ENCODE measurements around the gene EIF2A.
A peak's percentile ranks its signal among the peaks of the same experiment; 100 is the strongest.
"Not testable (repeated sequence)": the region's sequence is repeated elsewhere in the genome, so short reads cannot be mapped to it uniquely, and the experiment has no call there.

EIF2A gene

GRCh38 chr3:150546226-150547044, at the start of gene EIF2A, which contains the start of gene SERP1:
TSS of gene EIF2A (plus strand) at chr3:150546787. CDS start at chr3:150546803, 16 bp downstream.
TSS of gene SERP1 (minus strand) at chr3:150546496. CDS start at chr3:150546135, 361 bp downstream.
- peak; percentile 97 for DNase-seq

DNA sequence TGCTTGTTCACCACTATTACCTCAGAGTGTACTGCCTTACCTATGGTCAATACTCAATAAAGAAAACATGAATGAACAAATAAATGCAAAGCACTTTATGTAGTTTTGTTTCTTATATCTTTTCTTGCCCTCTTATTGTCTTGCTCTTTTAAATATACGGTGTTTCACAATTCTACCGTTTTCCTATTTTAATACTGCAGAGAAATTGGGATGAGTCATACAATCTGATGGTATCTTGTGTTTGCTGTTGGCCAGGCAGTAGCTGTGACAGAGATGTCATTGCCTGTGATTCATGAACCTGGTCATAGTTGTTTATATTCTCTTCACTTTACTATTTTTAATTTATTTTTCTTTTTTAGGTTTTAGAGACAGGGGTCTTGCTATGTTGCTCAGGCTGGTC, 48.6 kb upstream of the EIF2A start:
- no peak for DNase-seq

DNA sequence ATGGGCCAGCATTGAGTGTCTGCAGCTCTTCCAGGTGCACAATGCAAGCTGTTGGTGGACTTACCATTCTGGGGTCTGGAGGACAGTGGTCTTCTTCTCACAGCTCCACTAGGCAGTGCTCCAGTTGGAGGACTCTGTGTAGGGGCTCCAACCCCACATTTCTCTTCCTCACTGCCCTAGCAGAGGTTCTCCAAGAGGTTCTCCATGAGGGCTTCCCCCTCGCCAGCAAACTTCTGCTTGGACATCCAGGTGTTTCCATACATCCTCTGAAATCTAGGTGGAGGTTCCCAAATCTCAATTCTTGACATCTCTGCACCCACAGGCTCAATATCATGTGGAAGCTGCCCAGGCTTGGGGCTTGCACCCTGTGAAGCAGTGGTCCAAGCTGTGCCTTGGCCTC, 45.6 kb upstream of the EIF2A start:
- not testable (repeated sequence) for DNase-seq

- DNase-seq: no peak
These were observed 43.0 kb upstream of the EIF2A start for GRCh38 chr3:150503402-150504099.

GRCh38 chr3:150504483-150504882, 42.1 kb upstream of the EIF2A start:
- no peak for DNase-seq

DNA sequence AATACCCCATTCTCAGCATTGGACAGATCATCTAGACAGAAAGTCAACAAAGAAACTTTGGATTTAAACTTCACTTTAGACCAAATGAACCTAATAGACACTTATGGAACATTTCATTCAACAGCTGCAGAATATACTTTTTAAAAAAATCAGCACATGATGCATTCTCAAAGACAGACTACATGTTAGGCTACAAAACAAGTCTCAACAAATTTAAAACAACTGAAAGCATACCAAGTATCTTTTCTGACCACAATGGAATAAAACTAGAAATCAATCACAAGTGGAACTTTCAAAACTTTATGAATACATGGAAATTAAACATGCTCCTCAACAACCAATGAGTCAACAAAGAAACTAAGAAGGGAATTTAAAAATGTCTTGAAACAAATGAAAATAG, 38.2 kb upstream of the EIF2A start:
- no peak for DNase-seq

DNA sequence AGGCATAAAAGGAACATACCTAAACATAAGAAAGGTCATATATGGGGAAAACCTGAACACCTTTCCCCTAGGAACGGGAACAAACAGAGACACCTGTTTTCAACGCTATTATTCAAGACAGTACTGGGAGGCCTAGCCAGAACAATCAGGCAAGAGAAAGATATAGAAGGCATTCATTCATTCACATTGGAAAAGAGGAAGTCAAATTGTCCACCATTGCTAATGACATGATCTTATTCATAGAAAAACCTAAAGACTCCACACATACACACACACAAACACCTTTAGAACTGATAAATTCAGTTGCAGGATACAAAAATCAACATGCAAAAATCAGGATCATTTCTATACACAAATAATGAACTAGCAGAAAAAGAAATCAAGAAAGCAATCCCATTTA, 36.8 kb upstream of the EIF2A start:
- DNase-seq: no peak

- DNase-seq: no peak
These were observed 35.3 kb upstream of the EIF2A start for GRCh38 chr3:150511122-150511821.

DNA sequence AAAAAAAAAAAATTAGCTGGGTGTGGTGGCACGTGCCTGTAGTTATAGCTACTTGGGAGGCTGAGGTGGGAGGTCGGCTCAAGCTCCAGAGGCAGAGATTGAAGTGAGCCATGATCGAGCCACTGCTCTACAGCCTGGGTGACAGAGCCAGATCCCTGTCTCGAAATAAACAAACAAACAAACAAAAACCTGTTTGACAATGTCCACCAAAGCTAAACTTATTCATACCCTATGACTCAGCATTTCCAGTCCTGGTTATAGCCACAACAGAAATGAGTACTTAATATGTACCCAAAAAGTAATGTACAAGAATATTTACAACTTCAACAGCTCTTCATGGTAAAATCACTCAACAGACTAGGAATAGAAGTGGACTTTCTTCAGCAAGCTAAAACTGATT, 31.4 kb upstream of the EIF2A start:
- no peak for DNase-seq

GRCh38 chr3:150519026-150519425, 27.6 kb upstream of the EIF2A start:
- DNase-seq: no peak

DNA sequence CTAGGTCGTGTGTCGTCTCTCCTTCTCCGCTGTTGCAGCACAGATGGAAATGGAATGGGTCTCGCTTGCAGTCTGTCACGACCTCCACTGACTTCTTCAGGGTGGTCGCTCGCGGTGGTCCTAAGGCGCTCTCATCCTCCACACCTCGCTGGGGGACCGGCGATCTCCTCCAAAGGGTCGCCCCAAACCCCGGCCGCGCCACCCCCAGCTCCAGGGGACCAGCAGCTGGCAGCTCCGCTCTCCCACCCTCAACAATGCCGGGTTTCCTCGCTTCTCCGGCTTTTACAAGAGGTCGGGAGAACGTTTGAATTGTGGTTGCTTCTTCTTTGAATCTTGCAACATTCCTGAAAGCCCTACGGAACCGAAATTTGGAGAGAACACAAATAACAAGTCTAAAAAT, 26.2 kb upstream of the EIF2A start:
- peak; percentile 6 for DNase-seq

GRCh38 chr3:150521463-150521862, 25.1 kb upstream of the EIF2A start:
- no peak for DNase-seq

DNA sequence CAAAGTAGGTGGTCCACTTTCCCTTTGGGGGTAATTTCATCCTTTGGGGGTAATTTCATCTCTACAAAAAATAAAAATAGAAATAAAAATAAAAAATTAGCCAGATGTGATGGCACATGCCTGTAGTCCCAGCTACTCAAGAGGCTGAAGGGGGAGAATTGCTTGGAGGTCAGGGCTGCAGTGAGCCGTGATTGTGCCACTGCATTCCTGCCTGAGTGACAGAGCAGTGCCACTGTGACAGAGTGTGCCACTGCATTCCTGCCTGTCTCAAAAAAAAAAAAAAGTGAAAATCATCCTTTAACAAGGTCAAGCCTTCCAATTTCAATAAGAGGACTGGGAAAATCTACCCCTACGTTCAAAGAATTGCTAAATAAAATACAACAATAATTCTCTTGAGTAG, 23.0 kb upstream of the EIF2A start:
- DNase-seq: no peak

GRCh38 chr3:150527464-150528255, 18.9 kb upstream of the EIF2A start:
- no peak for DNase-seq

GRCh38 chr3:150528354-150528797, 18.2 kb upstream of the EIF2A start:
- no peak for DNase-seq

DNA sequence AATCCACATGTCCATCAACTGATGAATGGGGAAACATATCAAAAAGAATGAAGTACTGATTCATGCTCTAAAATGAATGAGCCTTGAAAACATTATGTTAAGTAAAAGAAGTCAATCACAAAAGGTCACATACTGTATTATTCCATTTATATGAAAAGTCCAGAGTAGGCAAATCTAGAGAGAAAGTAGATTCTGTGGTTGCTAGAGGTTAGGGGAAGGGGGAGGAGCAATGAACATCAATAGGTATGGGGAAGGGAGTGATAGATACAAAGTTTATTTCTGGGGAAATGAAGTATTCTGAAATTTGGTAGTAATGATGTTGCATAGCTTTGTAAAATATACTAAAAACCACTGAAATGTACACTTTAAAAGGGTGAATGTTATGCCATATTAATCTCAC, 14.8 kb upstream of the EIF2A start:
- DNase-seq: no peak

GRCh38 chr3:150535204-150535603, 11.4 kb upstream of the EIF2A start:
- DNase-seq: no peak

DNA sequence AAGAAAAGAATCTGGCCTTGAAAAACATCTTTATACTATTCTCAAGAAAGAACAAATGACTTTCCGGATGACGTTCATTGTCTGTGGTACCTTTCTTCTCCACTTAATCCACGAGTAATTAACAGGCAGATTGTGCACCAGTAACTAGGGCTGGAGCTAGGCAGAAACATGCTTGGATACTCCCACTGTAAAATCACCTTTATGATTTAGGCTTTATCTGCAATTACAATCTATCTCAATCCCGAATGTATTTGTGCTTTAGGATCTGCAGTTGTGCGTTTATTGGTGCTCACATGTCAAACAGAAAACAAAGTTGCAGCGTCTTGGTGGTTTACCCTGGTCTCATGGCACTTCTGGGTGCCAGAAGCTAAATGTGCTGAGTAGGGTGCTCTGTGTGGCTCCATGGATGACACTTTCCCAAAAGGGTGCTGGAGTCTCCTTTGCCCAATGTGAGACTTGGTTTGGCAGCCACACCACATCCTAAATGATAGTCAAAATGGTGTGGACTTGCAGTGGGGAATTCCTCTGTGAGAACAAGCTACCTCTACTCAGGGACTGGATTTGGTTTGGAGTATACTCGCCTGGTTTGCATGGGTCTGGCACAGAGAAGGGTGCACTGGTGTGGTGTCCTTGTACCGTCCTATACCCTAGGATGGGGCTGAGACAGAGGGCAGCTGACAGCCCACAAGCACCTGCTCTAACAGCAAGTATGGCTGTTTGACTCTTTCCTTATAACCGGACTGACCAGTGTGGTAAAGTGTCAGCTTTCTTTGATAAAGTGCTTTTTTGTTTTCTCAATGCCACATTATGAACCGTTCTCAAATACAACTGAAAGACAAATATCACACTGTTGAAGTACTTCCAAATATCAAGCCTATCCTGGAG, 8.0 kb upstream of the EIF2A start:
- no peak for DNase-seq

DNA sequence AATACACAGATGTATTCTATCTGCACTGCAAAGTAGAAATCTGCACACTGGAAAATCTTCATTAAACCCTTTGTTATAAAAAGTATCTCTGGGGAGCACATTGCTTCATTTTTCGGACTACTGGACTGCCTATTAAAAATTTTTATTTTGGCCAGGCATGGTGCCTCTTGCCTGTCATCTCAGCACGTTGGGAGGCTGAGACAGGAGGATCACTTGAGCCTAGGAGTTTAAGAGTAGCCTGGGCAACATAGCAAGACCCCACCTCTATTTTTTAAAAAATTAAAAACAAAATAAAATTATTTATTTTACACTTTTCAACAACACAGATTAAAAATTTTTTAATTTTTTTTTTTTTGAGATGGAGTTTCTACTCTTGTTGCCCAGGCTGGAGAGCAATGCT, 6.3 kb upstream of the EIF2A start:
- DNase-seq: no peak

GRCh38 chr3:150540991-150541390, 5.6 kb upstream of the EIF2A start:
- no peak for DNase-seq

GRCh38 chr3:150543128-150543527, 3.5 kb upstream of the EIF2A start:
- no peak for DNase-seq

DNA sequence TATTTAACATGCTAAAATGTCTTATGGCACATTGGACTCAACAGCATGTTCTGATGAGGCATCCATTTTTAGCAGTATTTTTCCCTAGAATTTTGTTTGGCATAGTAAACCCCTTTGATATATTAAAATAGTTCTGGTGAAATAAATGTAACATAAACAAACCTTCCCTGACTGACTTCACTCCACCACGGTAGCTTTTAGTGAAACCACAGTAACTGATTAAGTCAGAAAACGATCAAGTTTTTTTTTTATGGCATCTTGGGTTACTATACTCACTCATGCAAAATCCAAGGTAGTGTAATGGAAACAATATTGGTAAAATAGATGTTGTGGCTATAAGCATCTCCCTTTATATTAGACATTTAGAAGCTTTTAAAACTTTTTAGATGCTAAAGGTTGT, 3.1 kb upstream of the EIF2A start:
- DNase-seq: no peak

Data from NCI-H524 treated with DMSO at 0.1 percent for 48 hours (cell line).